HG02642 (cell line): Measurements from ENCODE around the gene RNF207.

ENCODE experiments used
- ATAC-seq: cut with Tn5 transposase; IDR thresholded peaks from one replicate; pipeline ENCODE4 v1.9.1; 2021; ENCODE audit warnings: mild to moderate bottlenecking; ENCODE audit not compliant: unreplicated experiment, poor library complexity

RNF207 gene

GRCh38 chr1:6205849-6206519 is at the start of gene RNF207:
Gene RNF207 (plus strand): TSS chr1:6206119. CDS start chr1:6206536, 417 bp downstream.
- ATAC-seq = peak; percentile 60

GRCh38 chr1:6157132-6157527 is 48.8 kb upstream of the RNF207 start:
- no peak for ATAC-seq

- ATAC-seq = no peak
These were observed 48.3 kb upstream of the RNF207 start for GRCh38 chr1:6157528-6158174.

DNA sequence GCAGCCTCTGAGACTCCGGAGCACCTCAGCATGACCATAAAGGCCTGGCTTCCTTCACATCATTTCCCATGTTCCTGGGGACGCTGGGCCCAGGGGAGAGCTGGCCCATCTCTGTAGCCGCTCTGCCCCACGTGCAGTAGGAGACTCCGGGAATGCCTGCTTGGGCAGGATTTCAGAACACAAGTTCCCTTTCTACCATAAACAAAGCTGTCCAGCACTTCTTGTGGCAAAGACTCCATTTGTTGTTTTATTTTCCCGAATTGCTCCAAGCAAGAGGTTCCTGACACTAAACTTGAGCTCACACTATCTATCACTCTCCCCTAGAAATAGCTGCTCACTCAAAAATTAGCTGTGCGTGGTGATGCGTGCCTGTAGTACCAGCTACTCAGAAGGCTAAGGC is 47.7 kb upstream of the RNF207 start:
- ATAC-seq = no peak

DNA sequence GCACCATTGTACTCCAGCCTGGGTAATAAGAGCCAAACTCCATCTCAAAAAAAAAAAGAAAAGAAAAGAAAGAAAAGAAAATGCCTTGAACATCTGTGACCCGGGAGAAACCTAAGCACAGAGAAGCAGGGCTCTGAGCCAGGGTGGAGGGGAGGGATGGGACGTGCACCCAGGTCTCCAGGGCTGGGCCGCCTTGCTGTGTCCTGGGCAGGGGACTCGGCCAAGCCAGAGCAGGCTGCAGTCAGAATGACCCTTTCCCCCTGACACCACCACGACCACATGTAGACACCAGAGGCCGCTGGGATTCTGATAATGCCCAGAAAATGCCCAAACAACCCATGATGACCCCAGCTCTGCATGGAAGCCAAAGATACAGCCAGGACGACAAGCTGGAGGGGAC is 43.6 kb upstream of the RNF207 start:
- ATAC-seq = no peak

DNA sequence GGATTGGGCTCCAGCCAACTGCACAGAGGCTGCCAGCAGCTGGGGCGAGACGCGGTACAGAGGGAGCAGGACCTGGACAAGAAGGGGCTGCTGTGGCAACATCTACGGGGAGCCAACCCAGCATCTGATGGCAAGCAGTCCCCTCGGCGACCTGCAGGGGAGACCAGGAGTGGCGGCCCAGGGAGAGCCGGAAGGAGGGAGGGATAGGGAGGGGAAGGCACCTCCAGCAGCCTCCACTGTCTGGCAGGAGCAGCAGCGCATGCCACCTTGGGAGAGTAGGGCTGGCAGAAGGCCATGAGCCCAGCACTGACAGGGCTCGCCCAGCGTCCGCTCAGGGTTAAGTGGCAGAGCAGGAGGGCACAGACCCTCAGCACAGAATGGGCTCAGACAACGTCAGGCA is 43.1 kb upstream of the RNF207 start:
- ATAC-seq = no peak

- ATAC-seq = no peak
These were observed 42.5 kb upstream of the RNF207 start for GRCh38 chr1:6163191-6163972.

DNA sequence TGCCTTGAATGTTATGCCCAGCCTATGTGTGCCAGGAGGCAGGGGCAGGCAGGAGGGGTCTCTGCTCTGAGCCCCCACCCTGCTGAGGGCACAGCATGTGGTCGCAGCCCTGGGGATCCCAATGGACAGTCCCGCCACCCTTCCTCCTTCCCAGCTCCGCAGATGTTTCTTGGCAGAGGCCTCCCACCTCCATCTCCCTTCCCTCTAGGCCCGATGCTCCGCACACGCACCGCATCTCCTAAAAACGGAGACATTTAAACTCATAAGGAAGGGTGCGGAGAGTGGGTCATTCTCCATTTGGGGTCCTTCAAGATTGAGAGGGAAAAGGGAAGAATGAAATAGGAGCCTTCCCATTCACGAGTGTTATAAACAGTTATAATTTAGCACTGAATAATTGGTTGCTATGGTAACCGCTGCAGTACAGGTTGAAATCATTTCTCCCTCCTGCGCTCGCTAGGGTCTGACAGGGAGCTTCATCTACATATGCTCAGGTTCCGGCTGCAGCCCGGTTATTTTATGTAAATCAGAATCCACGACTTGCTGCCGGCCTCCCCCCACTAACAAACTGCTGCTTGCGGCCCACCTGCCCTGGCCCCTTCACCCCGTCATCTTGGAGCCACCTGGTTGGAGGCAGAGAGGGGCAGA is 41.8 kb upstream of the RNF207 start:
- no peak for ATAC-seq

DNA sequence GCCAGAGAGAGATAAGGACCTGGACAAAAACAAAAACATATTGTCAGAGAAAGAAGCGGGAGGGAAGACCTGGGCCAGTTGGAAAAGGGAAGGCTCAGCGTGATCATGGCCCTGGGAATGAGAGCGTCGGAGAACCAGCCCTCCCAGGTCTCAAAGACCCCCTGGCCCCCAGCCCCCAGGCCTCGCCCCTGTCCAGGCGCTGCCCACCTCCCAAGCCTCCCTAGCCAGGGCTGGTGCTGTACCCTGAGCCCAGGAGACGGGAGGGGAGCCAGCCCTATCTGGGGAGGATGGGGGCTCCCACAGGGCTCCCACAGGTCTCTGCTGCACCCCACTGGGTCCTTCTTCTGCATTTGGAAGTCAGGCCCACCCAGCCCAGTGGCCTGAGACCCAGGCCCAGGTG is 40.9 kb upstream of the RNF207 start:
- ATAC-seq = no peak

DNA sequence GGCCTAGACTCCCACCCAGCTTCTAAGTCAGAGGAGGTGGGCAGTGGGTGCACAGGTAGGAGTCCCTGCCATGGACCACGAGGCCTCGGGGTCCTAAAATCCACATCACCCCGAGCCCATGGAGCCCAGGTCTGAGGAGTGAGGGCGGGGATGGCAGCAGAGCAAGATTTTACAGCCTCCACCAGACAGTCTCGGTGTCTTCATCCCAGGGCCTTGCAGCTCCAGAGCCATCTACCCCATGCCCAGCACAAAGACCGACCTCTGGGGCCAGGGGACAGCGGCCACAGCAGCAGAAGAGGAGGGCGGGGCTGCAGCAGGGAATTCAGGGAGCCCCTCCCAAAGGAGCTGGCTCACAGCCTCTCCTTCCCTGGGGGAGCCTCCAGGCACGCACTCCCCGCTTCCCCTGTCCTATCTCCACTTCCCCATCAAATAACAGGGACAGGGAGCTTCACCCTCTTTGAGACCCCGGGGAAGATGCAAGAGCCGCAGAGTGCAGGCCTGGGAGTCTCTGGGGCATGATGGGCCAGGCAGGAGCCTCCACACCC is 40.4 kb upstream of the RNF207 start:
- no peak for ATAC-seq

- ATAC-seq = no peak
These were observed 39.7 kb upstream of the RNF207 start for GRCh38 chr1:6166221-6166620.

GRCh38 chr1:6166655-6167390 is 39.1 kb upstream of the RNF207 start:
- no peak for ATAC-seq

DNA sequence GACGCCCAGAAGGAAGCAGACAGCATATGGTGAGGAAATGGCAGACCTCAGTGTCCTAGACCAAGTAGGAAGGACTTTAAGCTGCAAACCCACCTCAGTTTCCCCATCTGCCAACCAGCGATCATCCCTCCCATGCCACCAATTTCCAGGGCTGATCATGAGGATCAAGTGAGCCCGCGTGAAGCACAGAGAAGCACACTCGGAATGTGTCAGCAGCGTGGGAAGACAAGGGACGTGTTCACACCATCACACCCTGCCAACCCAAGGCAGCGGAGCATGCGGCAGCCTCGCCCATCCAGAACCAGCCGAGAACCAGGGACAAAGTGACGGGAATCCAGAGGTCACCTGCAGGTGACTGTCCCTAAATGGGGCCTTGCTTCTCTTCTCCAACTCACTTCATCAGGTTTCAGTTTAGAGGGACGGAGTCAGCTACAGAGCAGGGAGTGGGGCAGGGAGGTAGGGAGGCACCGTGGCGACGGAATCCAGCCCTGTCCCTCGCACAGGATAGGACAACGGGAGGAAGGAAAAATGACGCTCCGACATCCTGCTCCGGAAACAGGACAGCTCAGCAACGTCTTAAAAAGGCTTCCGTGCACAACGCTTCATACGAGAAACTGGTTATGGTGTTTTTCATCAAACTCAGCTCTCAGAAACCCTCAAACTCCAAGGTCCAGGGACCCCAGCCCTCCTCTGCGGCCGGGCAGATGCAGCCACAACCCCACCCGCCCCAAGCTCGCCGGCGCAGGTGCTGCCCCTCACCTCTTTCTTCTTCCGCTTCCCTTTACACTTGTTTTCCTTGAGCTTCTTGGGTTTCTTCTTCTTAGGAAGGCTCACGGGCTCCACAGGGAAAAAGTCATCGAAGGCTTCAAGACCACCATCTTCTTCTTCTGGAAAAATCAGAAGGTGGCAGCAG is 38.3 kb upstream of the RNF207 start:
- no peak for ATAC-seq

- ATAC-seq = no peak
These were observed 36.9 kb upstream of the RNF207 start for GRCh38 chr1:6168947-6169586.

DNA sequence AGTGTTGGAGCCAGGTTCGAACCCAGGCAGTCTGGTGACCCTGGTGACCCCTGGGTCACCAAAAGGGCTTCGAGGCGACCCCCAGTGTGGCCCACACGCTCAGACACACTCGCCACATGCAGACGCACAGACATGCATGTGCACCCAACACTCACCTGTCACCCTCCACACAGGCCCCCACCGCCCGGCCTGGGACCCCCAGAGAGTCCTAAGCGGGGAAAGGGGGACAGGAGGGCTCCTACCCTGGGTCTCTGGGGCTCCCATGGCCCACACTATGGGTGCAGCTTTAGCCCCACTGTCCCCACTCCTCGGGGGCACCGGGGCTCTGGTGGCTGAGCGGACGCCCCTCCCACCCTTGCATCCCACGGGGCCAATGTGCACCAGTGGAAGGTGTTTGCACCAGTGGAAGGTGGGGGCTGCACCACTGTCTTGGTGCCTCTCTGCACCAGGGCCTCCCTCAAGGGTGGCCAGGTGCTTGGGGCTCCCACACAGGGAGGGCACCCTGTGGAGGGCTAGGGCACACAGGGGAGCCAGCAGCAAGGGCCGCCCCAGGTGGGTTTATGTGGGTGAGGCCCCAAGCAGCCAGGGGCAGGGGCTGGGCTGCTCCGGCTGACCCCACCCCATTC is 35.7 kb upstream of the RNF207 start:
- no peak for ATAC-seq

GRCh38 chr1:6170742-6171201 is 35.1 kb upstream of the RNF207 start:
- ATAC-seq = no peak

DNA sequence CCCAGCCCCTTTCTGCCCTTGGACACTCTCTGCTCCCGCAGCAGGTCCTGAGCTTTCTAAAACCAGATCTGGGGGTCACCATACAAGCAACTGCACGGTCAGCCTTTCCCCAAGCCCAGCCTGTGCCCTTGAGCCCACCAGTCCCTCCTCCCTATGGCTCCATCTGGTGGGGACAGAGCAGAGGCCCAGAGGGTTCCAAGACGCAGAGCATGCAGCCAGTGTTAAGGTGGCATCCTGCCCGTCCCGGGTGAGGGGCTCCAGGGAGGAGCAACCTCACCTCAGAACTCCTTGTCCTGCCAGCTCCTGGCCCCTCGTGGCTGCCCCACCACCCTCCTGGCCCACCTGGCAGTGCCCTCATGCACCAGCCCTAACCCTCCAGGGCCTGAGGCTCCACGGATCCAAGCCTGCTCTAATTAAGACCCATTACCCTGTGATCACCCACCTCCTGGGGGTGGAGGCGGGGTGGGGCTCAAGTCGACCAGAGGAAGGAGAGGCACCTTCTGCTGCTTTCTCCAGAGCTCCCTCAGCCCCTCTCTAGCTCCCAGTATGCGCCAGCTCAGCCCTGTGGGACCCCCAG is 34.3 kb upstream of the RNF207 start:
- no peak for ATAC-seq

DNA sequence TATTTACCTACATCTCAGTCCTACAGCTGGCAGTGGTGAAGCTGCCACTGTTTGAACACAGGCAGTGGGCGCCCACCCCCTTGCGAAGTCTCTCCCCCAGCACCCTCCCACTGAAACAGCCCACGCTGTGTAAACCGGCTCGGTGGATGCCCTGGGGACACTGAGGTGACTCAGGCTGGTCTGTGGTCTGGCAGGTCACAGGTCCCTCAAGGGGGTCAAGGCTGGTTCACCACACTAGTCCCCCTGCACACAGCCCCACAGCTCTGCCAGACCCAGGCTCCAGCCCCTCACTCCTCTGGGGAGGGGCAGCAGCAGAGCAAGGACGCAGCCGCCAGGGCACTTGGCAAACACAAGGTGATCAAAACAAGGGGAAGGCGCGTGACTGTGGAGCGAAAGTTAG is 33.4 kb upstream of the RNF207 start:
- no peak for ATAC-seq
